ENCODE results near the gene ELMO1. TPM values are rescaled to one million over a fixed set of nuclear protein-coding genes. Genes with fewer than 3 reads are reported as not detected.

Gene ELMO1
- polyA plus RNA-seq, 1 donor (not counting 4 experiments of a cell fraction or from before 2014, with no cell fraction given) = not detected

GRCh38 chr7:36961693-36962092 lies 487.0 kb downstream of the ELMO1 start:
- Histone ChIP-seq H3K27me3 (ENCODE audit: control insufficient read depth, extremely low read depth, insufficient read depth, low read length) (no peaks in the 10 kb centered on the region), H3K4me1 (ENCODE audit: control insufficient read depth, extremely low read depth, insufficient read depth, low read length) (no peaks in the 10 kb centered on the region), H3K9ac (ENCODE audit: control insufficient read depth, extremely low read depth, insufficient read depth, low read length) (no peak overlapping the region), H3K79me2 (ENCODE audit: control insufficient read depth, insufficient read depth, low read length) (no peaks in the 10 kb centered on the region), H3K4me3 (ENCODE audit: control insufficient read depth in 2 of 3, extremely low read depth in 1 of 3, insufficient read depth in 2 of 3, low read depth in 1 of 3, low read length in 3 of 3) (no peak overlapping the region), H3K36me3 (ENCODE audit: control insufficient read depth in 2 of 2, extremely low read depth in 1 of 2, insufficient read depth in 2 of 2, low read length in 2 of 2) (no peaks in the 10 kb centered on the region), H4K20me1 (ENCODE audit: control insufficient read depth, extremely low read depth, insufficient read depth, low read length) (no peaks in the 10 kb centered on the region), H2AFZ (ENCODE audit: control insufficient read depth, low read length) (no peak overlapping the region), H3K9me3 (ENCODE audit: control insufficient read depth, low read depth, low read length) (no peaks in the 10 kb centered on the region), H3K4me2 (ENCODE audit: control insufficient read depth, extremely low read depth, insufficient read depth, low read depth, low read length) (no peak overlapping the region), H3K9me1 (ENCODE audit: control insufficient read depth, extremely low read depth, insufficient read depth, low read length) (no peaks in the 10 kb centered on the region), H3K27ac (ENCODE audit: control insufficient read depth, insufficient read depth, low read length) (no peak overlapping the region)
- no peak for TF ChIP-seq CTCF (optimal IDR thresholded peaks at IDR 0.05 in 1 of 3, IDR thresholded peaks at IDR 0.05 in 1 of 3, conservative IDR thresholded peaks at IDR 0.05 in 1 of 3; ENCODE audit: extremely low read depth in 1 of 3, insufficient read depth in 2 of 3, low read length in 3 of 3)
- TF ChIP-seq EZH2 (IDR thresholded peaks at IDR 0.05; ENCODE audit: low read length) = no peak
- DNase-seq (ENCODE audit: low read depth, low spot score) (no peak), FAIRE-seq (no peak)
- dilution Hi-C loops (cut with MboI; ENCODE audit: extremely low pct_ligation_motif_present, low sequenced_read_pairs) = no loop called here

GRCh38 chr7:36961097-36961496 lies 487.6 kb downstream of the ELMO1 start:
- Histone ChIP-seq H3K79me2 (ENCODE audit: control insufficient read depth, insufficient read depth, low read length) (no peaks in the 10 kb centered on the region), H3K9ac (ENCODE audit: control insufficient read depth, extremely low read depth, insufficient read depth, low read length) (no peak overlapping the region), H3K4me3 (ENCODE audit: control insufficient read depth in 2 of 3, extremely low read depth in 1 of 3, insufficient read depth in 2 of 3, low read depth in 1 of 3, low read length in 3 of 3) (no peak overlapping the region), H3K9me1 (ENCODE audit: control insufficient read depth, extremely low read depth, insufficient read depth, low read length) (no peaks in the 10 kb centered on the region), H3K9me3 (ENCODE audit: control insufficient read depth, low read depth, low read length) (no peaks in the 10 kb centered on the region), H3K27ac (ENCODE audit: control insufficient read depth, insufficient read depth, low read length) (no peak overlapping the region), H3K27me3 (ENCODE audit: control insufficient read depth, extremely low read depth, insufficient read depth, low read length) (no peaks in the 10 kb centered on the region), H3K4me2 (ENCODE audit: control insufficient read depth, extremely low read depth, insufficient read depth, low read depth, low read length) (no peak overlapping the region), H3K36me3 (ENCODE audit: control insufficient read depth in 2 of 2, extremely low read depth in 1 of 2, insufficient read depth in 2 of 2, low read length in 2 of 2) (no peaks in the 10 kb centered on the region), H2AFZ (ENCODE audit: control insufficient read depth, low read length) (no peak overlapping the region), H3K4me1 (ENCODE audit: control insufficient read depth, extremely low read depth, insufficient read depth, low read length) (no peaks in the 10 kb centered on the region), H4K20me1 (ENCODE audit: control insufficient read depth, extremely low read depth, insufficient read depth, low read length) (no peaks in the 10 kb centered on the region)
- dilution Hi-C loops (cut with MboI; ENCODE audit: extremely low pct_ligation_motif_present, low sequenced_read_pairs) = no loop called here
- no peak for TF ChIP-seq CTCF (optimal IDR thresholded peaks at IDR 0.05 in 1 of 3, IDR thresholded peaks at IDR 0.05 in 1 of 3, conservative IDR thresholded peaks at IDR 0.05 in 1 of 3; ENCODE audit: extremely low read depth in 1 of 3, insufficient read depth in 2 of 3, low read length in 3 of 3)
- FAIRE-seq = no peak
- no peak for DNase-seq (ENCODE audit: low read depth, low spot score)

Data from keratinocyte (primary cell).